Pulmonary artery endothelial cell (primary cell): ENCODE results near the gene POM121C. TPM values are rescaled to one million over a fixed set of nuclear protein-coding genes. Genes with fewer than 3 reads are reported as not detected.
"Not testable (repeated sequence)": the region's sequence is repeated elsewhere in the genome, so short reads cannot be mapped to it uniquely, and the experiment has no call there.

Experiments used
- DNase-seq: peaks from one replicate; pipeline ENCODE4 v3.0.0-alpha.2; 2011; ENCODE audit warnings: low read depth, low spot score
- total RNA-seq: library from RNA; depleted of rRNA; stranded (reverse); fragments of >200 nt; gene quantifications from 2 replicates; pipeline ENCODE4 v1.2.3, GENCODE V29; 2014

POM121C gene
- total RNA-seq, result 5.1 and 7.9 TPM in 2 replicates

DNA sequence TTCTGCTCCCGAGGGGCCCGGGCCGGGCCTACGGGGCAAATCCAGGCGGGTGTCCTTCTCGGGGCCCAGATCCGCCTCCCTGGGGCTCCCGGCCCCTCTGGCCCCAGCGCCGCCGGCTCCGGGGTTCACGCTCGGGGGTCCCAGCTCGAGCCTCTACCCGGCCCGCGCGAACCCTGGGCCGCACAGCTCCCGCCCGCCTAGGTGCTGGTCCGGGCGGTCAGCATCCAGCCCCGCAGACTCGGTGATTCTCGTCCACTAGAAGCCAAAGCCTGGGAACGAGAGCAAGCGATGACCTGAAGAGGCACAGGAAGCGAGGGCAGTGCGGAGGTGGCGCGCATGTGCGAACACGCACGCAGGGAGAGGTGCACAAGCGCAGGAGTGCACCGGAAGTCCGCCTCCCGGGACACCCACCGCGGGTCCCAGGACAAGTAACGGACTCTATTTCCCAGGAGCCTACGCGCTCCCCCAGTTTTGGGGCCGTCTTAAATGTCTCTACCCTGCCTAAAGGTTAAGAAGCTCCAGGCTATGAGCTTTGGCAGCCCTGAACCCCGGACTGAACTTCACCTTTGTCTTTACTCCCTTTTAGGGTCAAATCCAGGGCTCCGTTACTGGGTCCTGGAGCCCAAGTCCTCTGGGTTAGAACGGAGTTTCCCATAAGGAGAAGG, at the start of gene POM121C:
Gene POM121C, minus strand, starts transcription at position 321 of the 665 bp plus-strand sequence. CDS start 44,803 bp downstream, outside the sequence.
- peak; percentile 20 for DNase-seq

DNA sequence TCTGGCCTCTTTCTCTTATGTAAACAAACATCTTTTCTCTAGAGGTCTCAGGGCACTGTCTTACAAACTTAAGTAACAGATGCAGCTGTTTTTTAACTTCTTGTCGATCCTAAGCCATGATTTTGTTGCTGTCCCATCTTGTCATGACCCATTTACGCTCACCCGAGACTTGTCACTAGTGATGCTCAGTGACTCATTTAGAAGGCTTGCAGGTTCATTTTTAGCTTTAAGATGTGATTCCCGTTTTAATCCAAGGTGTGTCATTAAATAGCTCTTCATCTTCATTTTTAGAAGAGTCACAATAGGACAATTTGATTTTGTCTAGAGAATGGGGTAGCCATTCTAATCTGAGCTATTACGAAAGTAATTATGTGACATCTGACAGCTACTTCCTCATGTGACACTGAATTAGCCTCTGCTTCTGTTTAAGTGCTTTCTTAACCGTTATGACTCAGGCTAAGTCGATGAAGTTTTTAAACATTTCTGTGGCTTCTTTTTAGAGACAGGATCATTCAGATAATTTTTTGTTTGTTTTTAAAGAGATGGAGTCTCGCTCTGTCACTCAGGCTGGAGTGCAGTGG, 48.7 kb upstream of the POM121C start:
- no peak for DNase-seq

DNA sequence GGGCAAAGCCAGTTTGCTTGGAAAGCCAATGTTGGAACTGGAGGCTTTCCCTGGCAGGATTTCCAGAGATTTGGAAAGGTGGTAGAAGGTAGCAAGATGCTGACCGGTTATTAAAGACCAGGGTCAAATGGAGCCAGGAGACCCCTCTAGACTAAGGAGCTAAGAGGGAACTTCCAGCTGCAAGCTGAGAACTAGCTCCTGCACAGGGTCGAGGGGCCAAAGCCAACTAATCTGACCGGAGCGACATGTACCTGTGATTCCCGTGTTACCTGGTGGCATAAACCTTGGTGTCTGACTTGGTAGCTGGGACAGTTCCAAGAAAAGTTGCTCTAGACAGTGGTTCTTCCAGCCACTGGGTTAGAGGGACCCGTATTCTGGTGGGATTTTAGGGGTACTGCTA, 47.8 kb upstream of the POM121C start:
- no peak for DNase-seq

DNA sequence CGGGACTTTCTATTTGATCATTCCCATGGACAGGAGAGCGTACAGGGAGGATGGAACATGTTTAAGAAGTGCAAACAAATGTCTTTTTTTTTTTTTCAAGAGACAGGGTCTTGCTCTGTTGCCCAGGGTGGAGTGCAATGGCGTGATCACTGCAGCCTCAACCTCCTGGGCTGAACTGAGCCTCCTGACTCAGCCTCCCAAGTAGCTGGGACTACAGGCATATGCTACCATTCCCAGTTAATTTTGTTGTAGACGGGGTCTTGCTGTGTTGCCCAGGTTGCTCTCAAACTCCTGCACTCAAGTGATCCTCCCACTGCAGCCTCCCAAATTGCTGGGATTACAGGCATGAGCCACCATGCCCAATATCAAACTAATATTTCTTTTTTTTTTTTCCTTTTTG, 46.5 kb upstream of the POM121C start:
- no peak for DNase-seq

DNA sequence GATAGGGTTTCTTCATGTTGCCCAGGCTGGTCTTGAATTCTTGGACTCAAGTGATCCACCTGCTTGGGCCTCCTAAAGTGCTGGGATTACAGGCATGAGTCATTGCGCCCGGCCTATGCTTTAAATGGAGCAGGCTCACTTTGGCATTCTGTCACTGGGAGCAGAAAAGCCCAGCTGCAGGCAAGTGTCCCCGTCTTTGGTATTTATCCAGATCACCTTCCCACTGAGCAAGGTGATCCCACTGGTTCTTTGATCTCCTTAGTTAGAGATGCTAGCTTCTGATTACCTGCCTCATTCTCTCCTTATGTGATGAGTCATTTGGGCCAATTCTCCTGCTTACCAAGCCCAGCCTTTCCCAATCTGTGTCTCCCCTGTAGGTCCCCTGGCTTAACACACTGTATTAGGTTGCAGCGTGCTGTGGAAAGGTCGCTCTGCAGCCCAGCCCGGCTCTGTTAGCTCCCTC, 45.3 kb upstream of the POM121C start:
- DNase-seq, result no peak

DNA sequence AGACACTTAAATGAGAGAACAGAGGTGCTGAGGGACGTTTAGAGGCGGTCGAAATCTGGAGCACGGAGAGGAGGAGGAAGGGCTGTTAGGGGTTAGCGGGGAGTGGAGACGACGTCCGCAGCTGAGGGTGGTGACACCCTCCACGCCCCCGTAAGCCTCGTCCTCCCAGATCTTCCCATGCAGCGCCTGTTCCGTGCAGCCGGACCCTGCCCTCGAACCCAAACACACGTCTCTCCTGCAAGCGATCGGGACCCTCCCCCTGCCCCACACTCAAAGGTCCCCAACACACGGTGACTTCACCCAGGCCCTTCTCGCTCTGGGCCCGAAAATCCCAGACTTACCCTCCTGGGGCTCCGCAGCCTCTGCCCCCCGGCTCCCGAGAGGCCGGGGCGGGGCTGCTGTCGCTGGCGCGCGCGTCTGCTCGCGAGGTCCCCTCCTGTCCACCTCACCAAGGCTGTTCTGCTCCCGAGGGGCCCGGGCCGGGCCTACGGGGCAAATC, 41.2 kb upstream of the POM121C start:
- not testable (repeated sequence) for DNase-seq

DNA sequence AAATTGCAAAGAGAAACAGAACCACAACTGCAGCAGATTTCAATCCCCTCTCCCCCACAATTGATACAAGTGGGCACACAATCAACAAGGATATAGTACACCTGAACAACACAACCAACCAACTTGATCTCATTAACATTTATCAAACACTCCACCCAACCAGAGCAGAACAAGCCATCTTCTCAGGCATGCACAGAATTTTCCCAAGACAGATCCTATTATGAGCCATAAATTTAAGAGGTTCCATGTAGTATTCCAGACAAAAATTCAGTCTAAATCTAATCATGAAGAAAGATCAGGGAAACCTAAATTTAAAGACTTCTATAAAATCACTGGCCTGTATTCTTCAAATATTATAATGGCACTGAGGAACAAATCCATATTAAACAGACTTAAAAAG, 35.6 kb upstream of the POM121C start:
- not testable (repeated sequence) for DNase-seq

DNA sequence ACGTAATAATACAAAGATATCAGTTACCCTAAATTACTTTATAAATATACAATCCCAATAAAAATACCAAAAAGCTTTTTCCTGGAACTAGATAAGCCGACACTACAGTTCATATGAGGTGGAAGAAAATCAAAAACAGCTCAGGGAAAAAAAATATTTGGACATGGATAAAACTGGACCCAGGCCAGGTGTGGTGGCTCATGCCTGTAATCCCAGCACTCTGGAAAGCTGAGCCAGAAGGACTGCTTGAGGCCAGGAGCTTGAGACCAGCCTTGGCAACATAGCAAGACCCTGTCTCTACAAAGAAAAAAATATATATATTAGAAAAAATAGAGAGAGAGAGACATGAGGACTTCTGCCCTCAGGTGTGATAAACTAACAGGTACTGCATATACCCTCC, 32.7 kb upstream of the POM121C start:
- DNase-seq, result not testable (repeated sequence)

DNA sequence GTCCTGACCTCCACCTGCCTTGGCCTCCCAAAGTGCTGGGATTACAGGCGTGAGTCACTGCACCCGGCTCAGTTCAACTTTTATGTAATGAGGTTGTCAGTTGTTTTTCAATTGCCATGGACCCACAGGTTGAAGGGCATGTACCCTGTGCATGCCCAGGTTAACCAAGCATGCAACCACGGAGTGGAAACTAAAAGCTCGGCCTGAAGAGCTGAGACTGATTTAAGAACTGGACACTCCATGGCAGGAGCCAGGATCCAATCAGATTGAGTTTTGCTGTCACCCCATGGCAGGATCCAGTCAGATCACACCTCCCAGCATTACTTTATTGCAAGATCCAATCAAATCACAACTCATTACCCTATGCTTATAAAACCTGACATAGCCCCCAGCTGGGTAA, 22.9 kb upstream of the POM121C start:
- DNase-seq, result not testable (repeated sequence)

DNA sequence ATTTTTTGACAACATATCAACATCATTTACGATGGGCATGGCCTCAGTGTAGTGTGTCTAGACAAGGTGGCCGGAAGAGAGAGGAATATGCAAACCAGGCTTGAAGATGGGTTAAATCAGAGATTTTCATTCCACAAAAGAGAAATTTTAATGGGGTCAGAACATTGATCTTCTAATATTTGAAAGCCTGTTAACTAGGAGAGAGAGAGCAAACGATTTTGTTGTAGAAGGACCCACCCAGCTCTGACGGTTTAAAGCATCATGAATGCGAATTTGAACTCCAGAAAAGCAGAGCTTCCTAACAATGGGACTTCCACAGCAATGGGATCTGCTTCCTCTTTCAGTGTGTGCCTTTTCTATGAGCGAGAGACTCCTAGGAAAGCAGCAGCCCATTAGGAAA, 5.9 kb upstream of the POM121C start, which contains the start of gene SPDYE5:
Gene SPDYE5, plus strand, starts transcription at position 301 of the 400 bp plus-strand sequence. CDS start 1,728 bp downstream, outside the sequence.
- DNase-seq, result not testable (repeated sequence)

DNA sequence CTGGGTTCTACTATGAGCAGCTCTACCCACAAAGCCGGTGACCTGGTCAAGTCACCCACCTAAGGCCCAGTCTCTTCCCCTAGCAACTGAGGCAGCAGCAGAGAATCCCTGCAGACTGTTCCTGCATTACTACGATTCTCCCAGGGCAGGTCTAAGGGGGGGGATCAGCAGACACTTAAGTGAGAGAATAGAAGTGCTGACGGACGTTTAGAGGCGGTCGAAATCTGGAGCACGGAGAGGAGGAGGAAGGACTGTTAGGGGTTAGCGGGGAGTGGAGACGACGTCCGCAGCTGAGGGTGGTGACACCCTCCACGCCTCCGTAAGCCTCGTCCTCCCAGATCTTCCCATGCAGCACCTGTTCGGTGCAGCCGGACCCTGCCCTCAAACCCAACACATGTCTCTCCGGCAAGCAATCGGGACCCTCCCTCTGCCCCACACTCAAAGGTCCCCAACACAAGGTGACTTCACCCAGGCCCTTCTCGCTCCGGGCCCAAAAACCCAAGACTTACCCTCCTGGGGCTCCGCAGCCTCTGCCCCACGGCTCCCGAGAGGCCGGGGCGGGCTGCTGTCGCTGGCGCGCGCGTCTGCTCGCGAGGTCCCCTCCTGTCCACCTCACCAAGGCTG, 632 bp downstream of the POM121C start:
- DNase-seq, result not testable (repeated sequence)

DNA sequence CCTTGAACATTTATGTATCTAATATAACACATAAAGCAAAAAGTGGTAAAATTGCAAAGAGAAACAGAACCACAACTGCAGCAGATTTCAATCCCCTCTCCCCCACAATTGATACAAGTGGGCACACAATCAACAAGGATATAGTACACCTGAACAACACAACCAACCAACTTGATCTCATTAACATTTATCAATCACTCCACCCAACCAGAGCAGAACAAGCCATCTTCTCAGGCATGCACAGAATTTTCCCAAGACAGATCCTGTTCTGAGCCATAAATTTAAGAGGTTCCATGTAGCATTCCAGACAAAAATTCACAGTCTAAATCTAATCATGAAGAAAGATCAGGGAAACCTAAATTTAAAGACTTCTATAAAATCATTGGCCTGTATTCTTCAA, 5.8 kb downstream of the POM121C start:
- DNase-seq, result not testable (repeated sequence)

DNA sequence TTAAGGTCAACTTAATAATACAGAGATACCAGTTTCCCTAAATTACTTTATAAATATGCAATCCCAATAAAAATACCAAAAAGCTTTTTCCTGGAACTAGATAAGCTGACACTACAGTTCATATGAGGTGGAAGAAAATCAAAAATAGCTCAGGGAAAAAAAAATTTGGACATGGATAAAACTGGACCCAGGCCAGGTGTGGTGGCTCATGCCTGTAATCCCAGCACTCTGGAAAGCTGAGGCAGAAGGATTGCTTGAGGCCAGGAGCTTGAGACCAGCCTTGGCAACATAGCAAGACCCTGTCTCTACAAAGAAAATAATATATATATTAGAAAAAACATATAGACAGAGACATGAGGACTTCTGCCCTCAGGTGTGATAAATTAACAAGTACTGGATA, 8.6 kb downstream of the POM121C start:
- DNase-seq, result not testable (repeated sequence)

DNA sequence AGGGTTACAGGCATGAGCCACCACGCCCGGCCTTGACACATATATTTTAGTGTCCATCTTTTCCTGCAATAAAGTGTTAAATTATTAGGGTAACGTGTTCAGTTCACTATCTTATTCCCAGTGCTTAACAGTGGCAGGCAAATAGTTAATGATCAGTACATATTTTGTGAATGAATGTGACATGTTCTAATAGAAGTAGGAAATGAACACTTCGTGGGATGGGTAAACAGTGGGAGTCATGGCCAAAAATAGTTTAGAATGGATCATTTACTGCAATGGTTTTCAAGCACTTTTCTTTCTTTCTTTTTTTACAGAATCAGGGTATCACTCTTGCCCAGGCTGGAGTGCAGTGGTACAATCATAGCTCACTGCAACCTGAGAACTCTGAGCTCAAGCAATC, 15.9 kb downstream of the POM121C start:
- DNase-seq, result not testable (repeated sequence)

DNA sequence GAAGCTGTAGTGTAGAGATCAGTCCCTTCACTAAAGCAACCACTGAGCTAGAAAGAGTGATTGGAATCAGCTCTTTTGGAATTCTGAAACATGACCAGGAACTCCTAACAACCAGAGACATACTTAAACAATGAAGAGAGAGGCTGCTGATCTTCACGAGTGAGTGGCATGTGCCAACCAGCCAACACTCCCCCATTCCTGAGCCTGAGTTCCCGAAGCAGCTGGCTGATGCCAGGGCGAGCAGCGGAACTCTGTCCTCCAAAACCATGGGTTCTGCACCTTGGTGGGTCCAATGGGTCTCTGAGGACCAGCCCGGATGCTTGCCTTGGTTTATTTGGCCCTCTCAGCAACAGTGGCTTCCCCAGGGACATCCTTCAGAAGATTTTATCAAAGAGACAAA, 25.6 kb downstream of the POM121C start:
- DNase-seq, result not testable (repeated sequence)

DNA sequence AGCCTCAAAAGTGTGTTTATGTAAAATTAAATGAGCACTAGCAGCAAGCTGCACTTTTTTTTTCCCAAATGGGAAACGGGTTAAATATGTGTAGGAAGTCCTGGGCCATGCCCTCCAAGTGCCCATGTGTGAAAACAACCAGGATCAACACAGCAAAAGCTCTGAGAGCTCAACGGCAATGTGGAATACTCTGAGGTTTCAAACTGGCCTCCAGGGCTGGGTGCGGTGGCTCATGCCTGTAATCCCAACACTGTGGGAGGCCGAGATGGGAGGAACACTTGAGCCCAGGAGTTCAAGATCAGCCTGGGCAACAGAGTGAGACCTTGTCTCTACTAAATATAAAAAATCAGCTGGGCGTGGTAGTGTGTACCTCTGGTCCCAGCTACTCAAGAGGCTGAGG, 28.1 kb downstream of the POM121C start:
- not testable (repeated sequence) for DNase-seq

DNA sequence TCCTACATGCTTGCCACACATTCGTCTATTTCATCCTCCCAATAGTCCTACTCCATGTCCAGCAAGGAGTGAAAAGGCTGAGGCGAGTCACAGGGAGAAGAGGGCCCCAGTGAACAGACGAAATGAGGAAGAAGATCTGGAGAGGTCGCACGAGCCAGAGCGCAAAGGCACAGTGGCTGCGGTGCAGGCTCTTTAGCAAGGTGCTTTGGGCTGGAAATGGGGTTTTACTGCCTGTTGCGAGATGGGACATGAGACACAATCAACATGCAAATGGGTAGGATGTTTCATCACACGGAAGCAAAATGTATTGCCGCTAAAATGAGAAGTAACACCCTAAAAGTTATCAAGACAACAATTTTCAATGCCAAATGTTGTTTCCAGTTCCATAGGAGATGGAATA, 29.7 kb downstream of the POM121C start:
- not testable (repeated sequence) for DNase-seq

DNA sequence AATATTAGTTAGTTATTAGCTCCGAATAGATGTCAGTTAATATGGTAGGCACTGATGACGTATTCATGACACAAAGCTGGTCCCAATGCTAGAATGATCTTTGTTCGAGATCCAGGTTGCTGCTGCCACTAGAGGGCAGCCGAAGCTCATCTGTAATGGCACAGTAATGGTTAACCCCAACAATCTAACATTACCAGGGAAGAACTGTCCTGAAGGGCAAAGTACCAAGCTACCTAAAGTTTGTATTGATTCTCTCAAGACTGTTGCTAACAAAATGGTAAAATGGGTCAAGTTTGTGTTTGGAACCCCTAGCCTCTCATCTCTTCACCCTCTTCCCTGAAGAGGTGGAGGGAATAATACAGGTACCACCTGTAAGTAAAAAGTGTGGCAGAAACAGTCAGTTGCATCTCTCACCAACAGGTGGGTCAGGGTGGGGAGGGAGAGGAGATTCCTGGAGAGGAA, 33.6 kb downstream of the POM121C start:
- not testable (repeated sequence) for DNase-seq

DNA sequence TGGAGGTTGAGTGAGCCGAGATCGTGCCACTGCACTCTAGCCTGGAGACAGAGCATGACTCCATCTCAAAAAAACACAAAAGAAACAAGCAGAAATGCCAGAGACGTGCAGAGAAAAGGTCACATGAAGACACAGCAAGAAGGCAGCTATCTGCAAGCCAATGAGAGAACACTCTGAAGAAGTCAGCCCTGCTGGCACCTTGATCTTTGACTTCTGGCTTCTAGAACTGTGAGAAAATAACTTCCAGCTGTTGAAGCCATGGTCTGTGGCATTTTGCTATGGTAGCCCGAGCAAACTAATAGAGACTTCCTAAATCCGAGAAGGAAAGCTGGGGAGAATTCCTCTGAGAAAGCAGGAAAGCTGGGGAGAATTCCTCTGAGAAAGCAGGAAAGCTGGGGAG, 36.2 kb downstream of the POM121C start:
- not testable (repeated sequence) for DNase-seq

DNA sequence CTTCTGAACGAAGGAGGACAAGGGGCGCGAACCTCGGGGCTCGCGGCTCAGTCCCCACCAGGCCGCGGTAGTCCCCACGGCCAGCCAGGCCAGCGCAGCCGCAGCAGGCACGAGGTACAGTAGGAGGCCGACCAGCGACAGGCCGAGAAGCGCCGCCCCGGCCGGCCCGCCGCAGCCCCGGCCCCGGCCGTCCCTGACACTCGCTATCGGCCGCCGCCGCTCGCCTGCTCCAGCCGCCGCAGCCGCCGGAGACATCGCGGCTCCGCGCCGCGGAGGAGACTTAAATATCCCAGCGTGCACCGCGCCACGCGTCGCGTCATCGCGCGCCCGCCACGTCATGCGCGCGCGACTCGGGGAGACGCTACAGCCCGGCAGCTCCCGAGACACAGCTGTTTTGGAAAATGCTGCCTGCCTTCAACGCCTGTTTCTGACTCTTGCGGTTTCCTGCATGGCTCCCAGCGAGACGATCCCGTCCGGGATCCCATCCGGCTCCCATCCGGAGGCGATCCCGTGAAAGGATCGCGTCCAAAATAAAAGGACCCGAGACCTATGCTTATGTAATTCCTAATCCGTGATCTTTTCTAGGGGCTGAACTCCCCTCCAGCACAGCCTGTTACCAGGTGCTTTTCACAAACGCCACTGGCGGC, 43.5 kb downstream of the POM121C start:
- DNase-seq, result not testable (repeated sequence)

DNA sequence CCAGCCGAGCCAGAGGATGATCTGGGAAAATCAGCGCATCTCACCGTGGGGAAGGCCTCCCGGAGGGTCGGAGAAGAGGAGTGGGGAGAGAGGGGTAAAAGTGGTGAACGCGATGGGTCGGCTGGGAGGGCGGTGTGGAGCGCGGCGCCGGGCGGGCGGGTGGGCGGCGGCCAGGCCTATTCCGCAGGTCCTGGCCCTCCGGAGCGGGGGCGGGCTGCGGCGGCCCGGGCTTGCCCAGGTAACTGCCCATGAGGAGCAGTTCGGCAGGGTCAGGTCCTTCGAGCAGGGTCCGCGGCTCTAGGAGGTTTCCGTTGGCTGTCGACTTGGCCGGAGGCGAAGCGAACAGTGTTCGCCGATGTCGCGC, 44.0 kb downstream of the POM121C start:
- DNase-seq, result not testable (repeated sequence)

DNA sequence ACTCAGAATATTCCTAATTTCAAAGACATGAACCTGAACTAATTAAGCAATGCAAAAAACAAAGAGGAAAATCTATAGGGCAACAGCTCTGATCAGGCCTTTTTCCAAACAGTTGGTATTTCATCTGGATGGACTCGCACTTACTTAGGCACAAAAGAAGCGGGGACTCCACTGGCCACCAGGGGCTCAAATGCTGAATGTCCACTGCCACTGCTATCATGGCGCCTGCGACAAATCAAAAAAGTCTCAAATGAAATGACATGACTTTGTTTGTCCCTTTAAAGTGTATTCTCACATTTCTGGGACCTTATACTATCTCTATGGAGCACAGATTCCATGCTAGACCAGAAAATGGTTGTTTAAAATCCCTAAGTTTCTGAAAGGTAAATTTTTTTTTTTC, 47.1 kb downstream of the POM121C start:
- DNase-seq, result not testable (repeated sequence)
